HG03064 (cell line): ENCODE results near the gene SLC25A12.

ENCODE experiments used
- ATAC-seq: cut with Tn5 transposase; IDR thresholded peaks from one replicate; pipeline ENCODE4 v1.9.1; 2021; ENCODE audit warnings: low read depth; ENCODE audit not compliant: unreplicated experiment

SLC25A12 gene

DNA sequence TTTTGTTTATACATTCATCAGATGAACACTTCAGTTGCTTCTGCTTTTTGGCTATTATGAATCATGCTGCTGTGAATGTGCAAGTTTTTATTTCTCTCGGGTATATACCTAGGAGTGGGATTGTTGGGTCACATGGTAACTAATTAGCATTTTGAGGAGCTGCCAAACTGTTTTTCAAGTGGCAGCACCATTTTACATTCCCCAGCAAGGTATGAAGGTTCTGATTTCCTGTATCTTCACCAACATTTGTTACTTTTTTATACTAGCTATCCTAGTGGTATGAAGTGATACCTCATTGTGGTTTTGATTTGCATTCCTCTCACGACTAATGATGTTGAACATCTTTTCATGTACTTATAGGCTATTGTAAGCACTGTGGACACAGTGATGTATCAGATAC, 152.9 kb downstream of the SLC25A12 start:
- no peak for ATAC-seq

DNA sequence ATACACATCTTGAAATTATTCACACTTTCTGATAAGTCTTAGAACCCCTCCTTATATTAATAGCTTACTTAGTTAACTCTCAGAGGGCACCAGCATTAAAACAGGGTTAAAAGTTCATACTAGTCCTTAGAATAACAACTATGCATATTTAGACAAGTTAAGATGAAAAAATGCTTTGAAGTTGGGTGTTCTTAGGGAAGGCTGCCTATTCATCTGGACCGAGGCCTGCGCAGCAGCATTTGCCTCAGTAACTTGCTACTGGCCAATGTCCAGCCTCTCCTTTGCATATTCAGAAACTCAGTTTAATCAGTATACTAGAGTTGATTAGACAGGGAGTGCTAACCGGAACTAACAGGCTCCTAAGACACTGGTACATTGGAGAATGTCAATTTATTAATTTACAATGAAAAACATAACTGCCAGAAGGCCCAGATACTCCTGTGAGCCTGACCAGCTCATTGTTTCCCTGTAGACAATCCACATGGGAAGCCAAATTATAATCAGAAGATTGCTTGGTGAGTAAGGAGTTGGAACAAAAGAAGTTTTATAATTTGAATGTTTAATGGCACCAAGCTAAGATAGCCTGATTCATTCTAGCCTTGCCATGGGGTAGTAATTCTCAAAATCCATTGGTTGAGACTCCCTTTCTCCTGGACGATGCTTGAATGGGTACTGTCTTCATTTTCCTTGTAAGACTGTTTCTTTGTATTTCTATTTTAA, 157.9 kb downstream of the SLC25A12 start:
- no peak for ATAC-seq
